GM21723 (cell line): ENCODE results near the gene CSTF3.
"Not testable (repeated sequence)": the region's sequence is repeated elsewhere in the genome, so short reads cannot be mapped to it uniquely, and the experiment has no call there.

ENCODE experiments used
- ATAC-seq: cut with Tn5 transposase; IDR thresholded peaks from one replicate; pipeline ENCODE4 v1.9.1; 2021; ENCODE audit warnings: mild to moderate bottlenecking, moderate library complexity; ENCODE audit not compliant: unreplicated experiment

The CSTF3 gene

GRCh38 chr11:33094157-33094556 lies 67.1 kb downstream of the CSTF3 start:
- no peak for ATAC-seq

DNA sequence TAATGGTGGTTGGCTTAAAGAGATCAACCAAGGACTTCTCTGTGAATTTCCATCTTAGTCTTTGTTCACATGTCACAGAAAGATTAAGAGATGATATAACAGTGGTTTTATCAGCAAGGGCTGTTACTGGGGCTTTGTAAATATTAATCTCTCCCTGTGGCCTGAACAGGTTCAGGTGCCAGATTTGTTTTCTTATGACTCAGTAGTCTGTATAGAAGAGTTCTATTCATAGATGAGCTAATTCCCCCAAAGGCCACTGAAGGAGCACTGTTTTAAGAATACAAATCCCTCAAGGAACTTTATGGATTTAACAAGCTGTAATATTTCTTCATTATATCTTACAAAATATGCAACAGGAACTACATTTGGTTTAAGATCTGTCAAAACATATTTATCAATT lies 71.5 kb downstream of the CSTF3 start:
- no peak for ATAC-seq

GRCh38 chr11:33086017-33086416 lies 75.3 kb downstream of the CSTF3 start:
- no peak for ATAC-seq

DNA sequence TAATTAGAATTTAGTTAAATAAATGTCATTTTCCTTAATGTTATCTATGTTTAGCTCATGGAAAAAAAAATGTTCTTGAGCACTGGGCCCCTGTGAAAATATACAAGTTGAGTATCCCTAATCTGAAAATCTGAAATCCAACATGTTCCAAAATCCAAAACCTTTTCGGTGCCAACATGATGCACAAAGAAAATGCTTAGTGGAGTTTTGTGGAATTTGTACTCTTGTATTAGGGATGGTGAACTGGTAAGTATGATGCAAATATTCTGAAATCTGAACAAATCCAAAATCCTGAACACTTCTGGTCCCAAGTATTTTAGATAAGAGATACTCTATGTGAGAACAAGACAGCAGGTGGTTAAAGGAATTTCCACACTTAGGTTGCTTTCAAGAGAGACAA lies 77.4 kb downstream of the CSTF3 start:
- no peak for ATAC-seq

GRCh38 chr11:33072465-33072864 lies 88.8 kb downstream of the CSTF3 start:
- no peak for ATAC-seq

GRCh38 chr11:33068611-33069340 lies 92.5 kb downstream of the CSTF3 start:
- ATAC-seq: no peak

- no peak for ATAC-seq
Measured at GRCh38 chr11:33067294-33067693, 94.0 kb downstream of the CSTF3 start.

DNA sequence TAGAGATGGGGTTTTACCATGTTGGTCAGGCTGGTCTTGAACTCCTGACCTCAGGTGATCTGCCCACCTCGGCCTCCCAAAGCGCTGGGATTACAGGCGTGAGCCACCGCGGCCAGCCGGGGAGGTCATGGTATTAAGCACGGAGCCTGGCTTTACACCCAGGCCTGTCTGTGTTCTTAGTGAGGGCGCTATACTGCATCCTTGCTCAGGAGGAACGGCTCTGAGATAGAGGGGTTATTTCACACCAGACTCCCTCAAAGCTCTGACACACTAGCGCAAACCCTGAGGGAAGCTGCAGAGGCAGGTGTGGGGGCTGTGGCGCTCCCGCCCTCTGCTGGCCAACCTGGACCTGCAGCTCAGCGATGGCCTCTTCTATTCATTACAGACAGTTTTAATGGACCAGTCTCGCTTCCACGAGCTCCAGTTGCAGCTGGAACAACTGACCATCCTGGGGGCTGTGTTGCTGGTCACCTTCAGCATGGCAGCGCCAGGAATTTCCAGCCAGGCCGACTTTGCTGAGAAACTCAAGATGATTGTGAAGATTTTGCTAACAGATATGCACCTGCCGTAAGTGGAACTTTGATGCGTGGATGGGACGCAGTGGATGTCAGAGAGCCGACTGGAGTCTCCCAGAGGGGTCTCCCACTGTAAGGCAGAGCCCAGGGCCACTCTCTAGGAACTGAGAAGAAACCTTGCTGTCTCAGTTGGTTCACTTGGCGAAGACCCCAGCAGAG lies 95.7 kb downstream of the CSTF3 start:
- ATAC-seq: peak; percentile 63

- ATAC-seq: no peak
Measured at GRCh38 chr11:33064866-33065265, 96.4 kb downstream of the CSTF3 start.

DNA sequence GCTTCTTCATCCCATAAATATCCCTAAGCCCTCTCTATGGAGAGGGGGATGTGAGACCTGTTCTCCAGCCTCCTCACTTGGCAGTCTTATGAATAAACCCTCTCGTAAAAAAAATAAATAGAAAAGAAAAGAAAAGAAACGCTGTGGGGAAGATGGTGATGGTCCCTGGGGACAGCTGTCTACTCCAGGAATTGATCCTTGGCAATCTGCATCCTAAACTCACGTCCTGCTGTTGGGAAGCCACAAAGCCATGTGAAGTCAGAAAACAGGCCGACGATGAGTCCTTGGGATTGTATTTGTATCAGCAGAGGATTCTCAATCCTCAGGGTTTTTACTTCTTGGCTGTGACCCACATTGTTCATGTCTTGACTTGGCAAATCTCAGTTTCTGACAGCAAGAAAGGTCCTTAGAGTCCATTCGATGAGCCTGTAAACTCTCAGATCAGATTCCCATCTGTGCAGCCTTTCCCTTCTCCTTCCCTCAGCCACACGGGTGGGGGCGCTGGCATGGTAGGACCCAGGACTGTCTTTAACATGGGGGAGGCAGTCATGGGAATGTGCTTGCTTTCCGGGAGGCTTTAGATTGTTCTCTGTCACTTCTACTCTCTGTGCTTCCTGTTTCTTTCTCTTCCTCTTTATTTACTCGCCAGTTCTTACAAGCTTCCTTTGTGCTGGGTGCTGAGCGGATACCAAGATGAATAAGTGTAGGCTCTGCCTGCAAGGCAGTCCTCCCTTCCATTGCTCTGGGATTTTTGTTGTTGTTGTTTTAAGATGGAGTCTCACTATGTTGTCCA lies 97.1 kb downstream of the CSTF3 start:
- ATAC-seq: no peak

- ATAC-seq: peak; percentile 48
Measured at GRCh38 chr11:33063326-33063881, 97.9 kb downstream of the CSTF3 start.

GRCh38 chr11:33062137-33062536 lies 99.1 kb downstream of the CSTF3 start:
- no peak for ATAC-seq

- no peak for ATAC-seq
Measured at GRCh38 chr11:33060271-33060670, 101.0 kb downstream of the CSTF3 start.

- no peak for ATAC-seq
Measured at GRCh38 chr11:33059331-33060007, 101.8 kb downstream of the CSTF3 start.

GRCh38 chr11:33057284-33057683 lies 104.0 kb downstream of the CSTF3 start:
- ATAC-seq: no peak

DNA sequence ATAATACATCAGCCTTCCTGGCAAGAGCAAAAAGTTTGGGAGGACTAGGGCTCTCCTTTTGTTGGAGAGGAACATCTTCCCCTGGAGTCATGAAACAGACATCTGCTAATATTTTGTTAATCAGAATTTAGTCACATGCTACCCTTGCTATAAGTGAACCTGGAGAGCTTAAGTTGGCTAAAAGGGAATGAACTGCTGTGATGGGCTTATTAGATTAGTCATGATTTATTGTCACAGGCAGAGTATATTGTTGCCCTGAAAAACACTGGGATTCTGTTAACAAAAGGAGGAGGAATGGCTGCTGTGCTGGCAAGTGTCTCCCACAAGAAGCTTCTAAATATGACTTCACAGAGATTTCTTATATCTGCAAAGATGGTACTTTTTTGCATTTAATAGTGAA lies 105.9 kb downstream of the CSTF3 start:
- ATAC-seq: no peak

DNA sequence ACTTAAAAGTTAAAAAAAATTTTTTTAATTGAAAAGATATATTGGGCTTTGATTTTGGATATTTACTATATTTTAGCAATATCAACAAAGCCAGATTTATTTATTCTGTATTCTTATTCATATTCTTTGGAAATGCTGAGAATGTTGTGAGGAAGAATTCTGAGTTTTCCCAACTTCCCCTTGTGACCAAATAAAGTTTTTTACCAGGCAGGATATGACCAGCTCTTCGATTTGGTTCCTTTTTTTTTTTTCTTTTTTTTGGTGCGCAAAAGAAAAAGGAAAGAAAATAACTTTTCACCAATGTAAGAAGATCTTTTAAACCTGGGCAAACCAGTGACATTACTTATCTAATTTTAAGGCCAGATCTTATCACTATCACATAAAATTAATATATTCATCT lies 109.0 kb downstream of the CSTF3 start:
- ATAC-seq: no peak

DNA sequence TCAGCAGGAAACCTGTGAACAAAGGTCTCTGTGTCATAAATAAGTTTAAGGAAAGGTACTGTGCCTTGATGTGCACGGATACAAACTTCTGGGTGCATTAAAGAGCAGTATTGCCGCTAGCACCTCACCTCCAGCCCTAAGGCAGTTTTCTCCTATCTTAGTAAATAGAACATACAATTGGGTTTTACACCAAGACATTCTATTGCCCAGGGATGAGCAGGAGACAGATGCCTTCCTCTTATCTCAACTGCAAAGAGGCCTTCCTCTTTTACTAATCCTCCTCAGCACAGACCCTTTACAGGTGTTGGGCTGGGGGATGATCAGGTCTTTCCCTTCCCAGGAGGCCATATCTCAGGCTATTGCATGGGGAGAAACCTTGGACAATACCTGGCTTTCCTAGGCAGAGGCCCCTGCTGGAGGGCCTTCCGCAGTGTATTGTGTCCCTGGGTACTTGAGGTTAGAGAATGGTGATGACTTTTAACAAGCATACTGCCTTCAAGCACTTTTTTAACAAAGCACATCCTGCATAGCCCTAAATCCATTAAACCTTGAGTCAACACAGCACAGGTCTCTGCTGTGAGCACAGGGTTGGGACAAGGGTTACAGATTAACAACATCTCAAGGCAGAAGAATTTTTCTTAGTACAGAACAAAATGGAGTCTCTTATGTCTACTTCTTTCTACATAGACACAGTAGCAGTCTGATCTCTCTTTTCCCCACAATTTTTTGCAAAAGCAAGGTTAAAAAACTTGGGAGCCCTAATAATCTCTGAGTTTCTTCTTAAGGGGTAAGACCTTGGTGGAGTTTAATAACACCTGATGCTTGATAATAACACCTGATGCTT lies 111.5 kb downstream of the CSTF3 start:
- not testable (repeated sequence) for ATAC-seq

DNA sequence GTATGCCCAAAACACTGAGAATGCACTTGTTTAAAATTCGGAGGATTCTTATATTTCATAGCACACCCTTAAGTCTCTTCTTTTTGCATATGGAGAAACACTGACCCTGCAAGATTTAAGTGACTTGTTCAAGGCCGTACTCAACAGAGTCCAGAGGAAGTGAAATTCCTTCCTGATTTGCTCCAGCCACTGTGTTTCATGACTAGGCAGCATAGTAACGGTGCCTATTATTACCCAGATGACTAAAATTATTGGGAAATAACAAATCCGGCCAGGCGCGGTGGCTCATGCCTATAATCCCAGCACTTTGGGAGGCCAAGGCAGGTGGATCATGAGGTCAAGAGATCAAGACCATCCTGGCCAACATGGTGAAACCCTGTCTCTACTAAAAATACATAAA lies 112.6 kb downstream of the CSTF3 start:
- not testable (repeated sequence) for ATAC-seq
